GM23338 (cell line): ENCODE results near the gene PDE3B.

ENCODE experiments used
- CREB1 ChIP-seq: fragments of 250-450 bp; sonication (Bioruptor Pico); IDR thresholded peaks from 2 replicates; pipeline ENCODE4 v1.5.0; 2020; ENCODE audit warnings: low read depth, mild to moderate bottlenecking, moderate library complexity
- EZH2 ChIP-seq: fragments of 200-600 bp; sonication (generic); IDR thresholded peaks from one replicate; pipeline ENCODE4 v1.8.0; 2017; ENCODE audit warnings: antibody characterized with exemption, mild to moderate bottlenecking, low read depth; ENCODE audit not compliant: unreplicated experiment
- EZH2phosphoT487 ChIP-seq: fragments of 200-600 bp; sonication (generic); IDR thresholded peaks from one replicate; pipeline ENCODE4 v1.8.1; 2018; ENCODE audit warnings: antibody characterized with exemption; ENCODE audit not compliant: unreplicated experiment
- JUNB ChIP-seq: IDR thresholded peaks from one replicate; pipeline ENCODE4 v1.6.1; 2016; ENCODE audit warnings: antibody characterized with exemption; ENCODE audit not compliant: unreplicated experiment
- POLR2AphosphoS5 ChIP-seq: IDR thresholded peaks from 2 replicates; pipeline ENCODE4 v1.6.1; 2016; ENCODE audit warnings: antibody characterized with exemption, low read depth
- STAT1 ChIP-seq: IDR thresholded peaks from one replicate; pipeline ENCODE4 v1.6.1; 2016; ENCODE audit warnings: antibody characterized with exemption; ENCODE audit not compliant: unreplicated experiment
- ZNF114 ChIP-seq: fragments of 250-450 bp; sonication (Bioruptor Pico); IDR thresholded peaks from 2 replicates; pipeline ENCODE4 v1.5.0; 2020; ENCODE audit warnings: mild to moderate bottlenecking, moderate library complexity
- ZNF331 ChIP-seq: fragments of 250-450 bp; sonication (Bioruptor Pico); IDR thresholded peaks from 2 replicates; pipeline ENCODE4 v1.5.0; 2020; ENCODE audit warnings: low read depth, mild to moderate bottlenecking, moderate library complexity
- TF ChIP-seq, protein P1 (sequence below): IDR thresholded peaks from one replicate; pipeline ENCODE4 v1.6.1; 2018; ENCODE audit warnings: antibody characterized with exemption; ENCODE audit not compliant: unreplicated experiment
- TF ChIP-seq, protein P2 (sequence below), 2 experiments: fragments of 200-600 bp in 1 of 2; sonication (generic) in 1 of 2; conservative IDR thresholded peaks; 2 replicates each; pipeline versions ENCODE4 v1.5.1 to v1.6.1; 2016 to 2017; ENCODE audit warnings: antibody characterized with exemption in 2 of 2, low read depth in 2 of 2, mild to moderate bottlenecking in 2 of 2, moderate library complexity in 1 of 2
- TF ChIP-seq, protein P3 (sequence below): IDR thresholded peaks from 2 replicates; pipeline ENCODE4 v1.6.1; 2016; ENCODE audit warnings: antibody characterized with exemption
- TF ChIP-seq, protein P4 (sequence below): fragments of 250-450 bp; sonication (Bioruptor Pico); IDR thresholded peaks from 2 replicates; pipeline ENCODE4 v1.5.0; 2020; ENCODE audit warnings: mild to moderate bottlenecking, moderate library complexity

DNA sequence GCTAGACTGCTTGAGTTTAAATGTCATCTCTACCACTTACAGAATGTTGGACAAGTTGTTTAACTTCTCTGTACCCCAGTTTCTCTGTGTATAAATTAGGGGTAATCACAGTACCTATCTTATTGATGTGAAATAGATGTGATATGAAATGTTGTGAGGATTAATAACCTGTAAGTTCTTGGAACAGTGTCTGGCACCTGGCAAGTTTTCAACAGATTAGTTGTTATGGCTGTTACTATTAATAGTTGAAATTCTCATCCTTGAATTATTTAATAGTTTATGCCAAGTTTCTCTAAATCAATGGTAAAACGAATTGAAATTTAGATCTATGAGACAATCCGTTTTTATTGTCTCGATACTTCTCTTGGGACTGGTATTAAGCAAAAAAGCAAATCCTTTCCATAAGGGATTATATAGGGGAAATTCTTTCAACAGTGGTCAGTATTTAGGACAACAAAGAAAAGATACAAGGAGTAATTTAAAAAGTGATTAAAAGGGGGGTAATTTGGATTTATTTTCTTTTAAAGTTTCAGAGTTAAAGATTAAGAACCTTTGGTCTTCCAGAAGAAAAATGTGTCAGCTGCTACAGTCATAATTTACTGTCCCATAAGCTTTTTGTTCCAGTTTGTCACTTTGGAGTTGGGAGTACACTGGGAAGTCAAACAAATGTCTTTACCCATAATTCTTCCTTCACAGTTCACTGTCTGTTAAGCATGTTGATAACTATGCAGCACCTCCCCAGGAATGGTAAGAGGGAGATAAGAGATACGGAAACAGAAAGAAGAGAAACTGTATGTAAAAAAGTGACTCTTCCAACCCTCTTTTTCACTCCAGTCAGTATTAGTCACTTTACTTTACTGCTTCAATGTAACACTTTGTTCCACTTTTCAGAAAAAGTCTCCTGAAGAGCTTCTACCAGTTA is 13.2 kb downstream of the PDE3B start:
- TF ChIP-seq POLR2AphosphoS5 (no peak), EZH2 (no peak), JUNB (no peak), CREB1 (CRISPR knock-in tag) (no peak), EZH2phosphoT487 (no peak), ZNF114 (no peak), STAT1 (no peak), ZNF331 (no peak)
- TF ChIP-seq, protein P1, sequence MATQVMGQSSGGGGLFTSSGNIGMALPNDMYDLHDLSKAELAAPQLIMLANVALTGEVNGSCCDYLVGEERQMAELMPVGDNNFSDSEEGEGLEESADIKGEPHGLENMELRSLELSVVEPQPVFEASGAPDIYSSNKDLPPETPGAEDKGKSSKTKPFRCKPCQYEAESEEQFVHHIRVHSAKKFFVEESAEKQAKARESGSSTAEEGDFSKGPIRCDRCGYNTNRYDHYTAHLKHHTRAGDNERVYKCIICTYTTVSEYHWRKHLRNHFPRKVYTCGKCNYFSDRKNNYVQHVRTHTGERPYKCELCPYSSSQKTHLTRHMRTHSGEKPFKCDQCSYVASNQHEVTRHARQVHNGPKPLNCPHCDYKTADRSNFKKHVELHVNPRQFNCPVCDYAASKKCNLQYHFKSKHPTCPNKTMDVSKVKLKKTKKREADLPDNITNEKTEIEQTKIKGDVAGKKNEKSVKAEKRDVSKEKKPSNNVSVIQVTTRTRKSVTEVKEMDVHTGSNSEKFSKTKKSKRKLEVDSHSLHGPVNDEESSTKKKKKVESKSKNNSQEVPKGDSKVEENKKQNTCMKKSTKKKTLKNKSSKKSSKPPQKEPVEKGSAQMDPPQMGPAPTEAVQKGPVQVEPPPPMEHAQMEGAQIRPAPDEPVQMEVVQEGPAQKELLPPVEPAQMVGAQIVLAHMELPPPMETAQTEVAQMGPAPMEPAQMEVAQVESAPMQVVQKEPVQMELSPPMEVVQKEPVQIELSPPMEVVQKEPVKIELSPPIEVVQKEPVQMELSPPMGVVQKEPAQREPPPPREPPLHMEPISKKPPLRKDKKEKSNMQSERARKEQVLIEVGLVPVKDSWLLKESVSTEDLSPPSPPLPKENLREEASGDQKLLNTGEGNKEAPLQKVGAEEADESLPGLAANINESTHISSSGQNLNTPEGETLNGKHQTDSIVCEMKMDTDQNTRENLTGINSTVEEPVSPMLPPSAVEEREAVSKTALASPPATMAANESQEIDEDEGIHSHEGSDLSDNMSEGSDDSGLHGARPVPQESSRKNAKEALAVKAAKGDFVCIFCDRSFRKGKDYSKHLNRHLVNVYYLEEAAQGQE, result no peak
- TF ChIP-seq, protein P2, sequence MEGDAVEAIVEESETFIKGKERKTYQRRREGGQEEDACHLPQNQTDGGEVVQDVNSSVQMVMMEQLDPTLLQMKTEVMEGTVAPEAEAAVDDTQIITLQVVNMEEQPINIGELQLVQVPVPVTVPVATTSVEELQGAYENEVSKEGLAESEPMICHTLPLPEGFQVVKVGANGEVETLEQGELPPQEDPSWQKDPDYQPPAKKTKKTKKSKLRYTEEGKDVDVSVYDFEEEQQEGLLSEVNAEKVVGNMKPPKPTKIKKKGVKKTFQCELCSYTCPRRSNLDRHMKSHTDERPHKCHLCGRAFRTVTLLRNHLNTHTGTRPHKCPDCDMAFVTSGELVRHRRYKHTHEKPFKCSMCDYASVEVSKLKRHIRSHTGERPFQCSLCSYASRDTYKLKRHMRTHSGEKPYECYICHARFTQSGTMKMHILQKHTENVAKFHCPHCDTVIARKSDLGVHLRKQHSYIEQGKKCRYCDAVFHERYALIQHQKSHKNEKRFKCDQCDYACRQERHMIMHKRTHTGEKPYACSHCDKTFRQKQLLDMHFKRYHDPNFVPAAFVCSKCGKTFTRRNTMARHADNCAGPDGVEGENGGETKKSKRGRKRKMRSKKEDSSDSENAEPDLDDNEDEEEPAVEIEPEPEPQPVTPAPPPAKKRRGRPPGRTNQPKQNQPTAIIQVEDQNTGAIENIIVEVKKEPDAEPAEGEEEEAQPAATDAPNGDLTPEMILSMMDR (conservative IDR thresholded peaks at IDR 0.05; ENCODE audit: low read depth in 2 of 2), result no peak
- TF ChIP-seq, protein P3, sequence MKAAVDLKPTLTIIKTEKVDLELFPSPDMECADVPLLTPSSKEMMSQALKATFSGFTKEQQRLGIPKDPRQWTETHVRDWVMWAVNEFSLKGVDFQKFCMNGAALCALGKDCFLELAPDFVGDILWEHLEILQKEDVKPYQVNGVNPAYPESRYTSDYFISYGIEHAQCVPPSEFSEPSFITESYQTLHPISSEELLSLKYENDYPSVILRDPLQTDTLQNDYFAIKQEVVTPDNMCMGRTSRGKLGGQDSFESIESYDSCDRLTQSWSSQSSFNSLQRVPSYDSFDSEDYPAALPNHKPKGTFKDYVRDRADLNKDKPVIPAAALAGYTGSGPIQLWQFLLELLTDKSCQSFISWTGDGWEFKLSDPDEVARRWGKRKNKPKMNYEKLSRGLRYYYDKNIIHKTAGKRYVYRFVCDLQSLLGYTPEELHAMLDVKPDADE, result no peak
- TF ChIP-seq, protein P4, sequence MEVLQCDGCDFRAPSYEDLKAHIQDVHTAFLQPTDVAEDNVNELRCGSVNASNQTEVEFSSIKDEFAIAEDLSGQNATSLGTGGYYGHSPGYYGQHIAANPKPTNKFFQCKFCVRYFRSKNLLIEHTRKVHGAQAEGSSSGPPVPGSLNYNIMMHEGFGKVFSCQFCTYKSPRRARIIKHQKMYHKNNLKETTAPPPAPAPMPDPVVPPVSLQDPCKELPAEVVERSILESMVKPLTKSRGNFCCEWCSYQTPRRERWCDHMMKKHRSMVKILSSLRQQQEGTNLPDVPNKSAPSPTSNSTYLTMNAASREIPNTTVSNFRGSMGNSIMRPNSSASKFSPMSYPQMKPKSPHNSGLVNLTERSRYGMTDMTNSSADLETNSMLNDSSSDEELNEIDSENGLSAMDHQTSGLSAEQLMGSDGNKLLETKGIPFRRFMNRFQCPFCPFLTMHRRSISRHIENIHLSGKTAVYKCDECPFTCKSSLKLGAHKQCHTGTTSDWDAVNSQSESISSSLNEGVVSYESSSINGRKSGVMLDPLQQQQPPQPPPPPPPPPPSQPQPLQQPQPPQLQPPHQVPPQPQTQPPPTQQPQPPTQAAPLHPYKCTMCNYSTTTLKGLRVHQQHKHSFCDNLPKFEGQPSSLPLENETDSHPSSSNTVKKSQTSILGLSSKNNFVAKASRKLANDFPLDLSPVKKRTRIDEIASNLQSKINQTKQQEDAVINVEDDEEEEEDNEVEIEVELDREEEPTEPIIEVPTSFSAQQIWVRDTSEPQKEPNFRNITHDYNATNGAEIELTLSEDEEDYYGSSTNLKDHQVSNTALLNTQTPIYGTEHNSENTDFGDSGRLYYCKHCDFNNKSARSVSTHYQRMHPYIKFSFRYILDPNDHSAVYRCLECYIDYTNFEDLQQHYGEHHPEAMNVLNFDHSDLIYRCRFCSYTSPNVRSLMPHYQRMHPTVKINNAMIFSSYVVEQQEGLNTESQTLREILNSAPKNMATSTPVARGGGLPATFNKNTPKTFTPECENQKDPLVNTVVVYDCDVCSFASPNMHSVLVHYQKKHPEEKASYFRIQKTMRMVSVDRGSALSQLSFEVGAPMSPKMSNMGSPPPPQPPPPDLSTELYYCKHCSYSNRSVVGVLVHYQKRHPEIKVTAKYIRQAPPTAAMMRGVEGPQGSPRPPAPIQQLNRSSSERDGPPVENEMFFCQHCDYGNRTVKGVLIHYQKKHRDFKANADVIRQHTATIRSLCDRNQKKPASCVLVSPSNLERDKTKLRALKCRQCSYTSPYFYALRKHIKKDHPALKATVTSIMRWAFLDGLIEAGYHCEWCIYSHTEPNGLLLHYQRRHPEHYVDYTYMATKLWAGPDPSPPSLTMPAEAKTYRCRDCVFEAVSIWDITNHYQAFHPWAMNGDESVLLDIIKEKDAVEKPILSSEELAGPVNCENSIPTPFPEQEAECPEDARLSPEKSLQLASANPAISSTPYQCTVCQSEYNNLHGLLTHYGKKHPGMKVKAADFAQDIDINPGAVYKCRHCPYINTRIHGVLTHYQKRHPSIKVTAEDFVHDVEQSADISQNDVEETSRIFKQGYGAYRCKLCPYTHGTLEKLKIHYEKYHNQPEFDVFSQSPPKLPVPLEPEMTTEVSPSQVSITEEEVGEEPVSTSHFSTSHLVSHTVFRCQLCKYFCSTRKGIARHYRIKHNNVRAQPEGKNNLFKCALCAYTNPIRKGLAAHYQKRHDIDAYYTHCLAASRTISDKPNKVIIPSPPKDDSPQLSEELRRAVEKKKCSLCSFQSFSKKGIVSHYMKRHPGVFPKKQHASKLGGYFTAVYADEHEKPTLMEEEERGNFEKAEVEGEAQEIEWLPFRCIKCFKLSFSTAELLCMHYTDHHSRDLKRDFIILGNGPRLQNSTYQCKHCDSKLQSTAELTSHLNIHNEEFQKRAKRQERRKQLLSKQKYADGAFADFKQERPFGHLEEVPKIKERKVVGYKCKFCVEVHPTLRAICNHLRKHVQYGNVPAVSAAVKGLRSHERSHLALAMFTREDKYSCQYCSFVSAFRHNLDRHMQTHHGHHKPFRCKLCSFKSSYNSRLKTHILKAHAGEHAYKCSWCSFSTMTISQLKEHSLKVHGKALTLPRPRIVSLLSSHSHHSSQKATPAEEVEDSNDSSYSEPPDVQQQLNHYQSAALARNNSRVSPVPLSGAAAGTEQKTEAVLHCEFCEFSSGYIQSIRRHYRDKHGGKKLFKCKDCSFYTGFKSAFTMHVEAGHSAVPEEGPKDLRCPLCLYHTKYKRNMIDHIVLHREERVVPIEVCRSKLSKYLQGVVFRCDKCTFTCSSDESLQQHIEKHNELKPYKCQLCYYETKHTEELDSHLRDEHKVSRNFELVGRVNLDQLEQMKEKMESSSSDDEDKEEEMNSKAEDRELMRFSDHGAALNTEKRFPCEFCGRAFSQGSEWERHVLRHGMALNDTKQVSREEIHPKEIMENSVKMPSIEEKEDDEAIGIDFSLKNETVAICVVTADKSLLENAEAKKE (CRISPR knock-in tag), result no peak
